ENCODE data around the gene ATXN1. TPM values are rescaled to one million over a fixed set of nuclear protein-coding genes. Genes with fewer than 3 reads are reported as not detected.

The ATXN1 gene
- total RNA-seq, 1 donor from 2014 or later = 59.8 TPM

- no peaks in the 10 kb centered on the region for H3K36me3 Mint-ChIP-seq (ENCODE audit: low read depth)
- no peak for TF ChIP-seq CTCF (IDR thresholded peaks at IDR 0.05)
- CTCF ChIA-PET = no interaction called here
- peaks cover 27% of the 10 kb centered on the region for H3K4me1 Mint-ChIP-seq
- no peak for DNase-seq
- POLR2A ChIA-PET = interaction anchor here (0.6 kb wide), 1 partner anchor 33 kb away, joined by 3 read pairs; no protein-coding TSS in a partner anchor
- intact Hi-C loops (cut with micrococcal nuclease) = no loop called here
- no peaks in the 10 kb centered on the region for H3K9me3 Mint-ChIP-seq
- no peak overlapping the region for H3K4me3 Mint-ChIP-seq
- H3K27ac Mint-ChIP-seq = no peak overlapping the region
- no peaks in the 10 kb centered on the region for H3K27me3 Mint-ChIP-seq
- no peak for ATAC-seq (ENCODE audit: low read depth)
These were observed 125.3 kb downstream of the ATXN1 start for GRCh38 chr6:16635810-16636602.

- Mint-ChIP-seq H3K36me3 (ENCODE audit: low read depth) (no peaks in the 10 kb centered on the region), H3K4me3 (no peak overlapping the region), H3K9me3 (no peaks in the 10 kb centered on the region), H3K27ac (no peak overlapping the region), H3K4me1 (peaks cover 24% of the 10 kb centered on the region), H3K27me3 (no peaks in the 10 kb centered on the region)
- intact Hi-C loops (cut with micrococcal nuclease) = no loop called here
- ATAC-seq (ENCODE audit: low read depth) = no peak
- DNase-seq = no peak
- TF ChIP-seq CTCF (IDR thresholded peaks at IDR 0.05) = no peak
- ChIA-PET POLR2A (no interaction called here), CTCF (no interaction called here)
These were observed 125.9 kb downstream of the ATXN1 start for GRCh38 chr6:16635291-16635809.

GRCh38 chr6:16634855-16635254 is 126.4 kb downstream of the ATXN1 start:
- TF ChIP-seq CTCF (IDR thresholded peaks at IDR 0.05) = no peak
- H3K9me3 Mint-ChIP-seq = no peaks in the 10 kb centered on the region
- POLR2A ChIA-PET = no interaction called here
- no peak overlapping the region for H3K4me3 Mint-ChIP-seq
- no peak overlapping the region for H3K27ac Mint-ChIP-seq
- intact Hi-C loops (cut with micrococcal nuclease) = no loop called here
- no peak for DNase-seq
- peaks cover 24% of the 10 kb centered on the region for H3K4me1 Mint-ChIP-seq
- H3K36me3 Mint-ChIP-seq (ENCODE audit: low read depth) = no peaks in the 10 kb centered on the region
- CTCF ChIA-PET = no interaction called here
- H3K27me3 Mint-ChIP-seq = no peaks in the 10 kb centered on the region
- no peak for ATAC-seq (ENCODE audit: low read depth)

GRCh38 chr6:16633961-16634360 is 127.3 kb downstream of the ATXN1 start:
- H3K27me3 Mint-ChIP-seq = no peaks in the 10 kb centered on the region
- ChIA-PET CTCF (no interaction called here), POLR2A (no interaction called here)
- DNase-seq = no peak
- no peak overlapping the region for H3K27ac Mint-ChIP-seq
- no peaks in the 10 kb centered on the region for H3K9me3 Mint-ChIP-seq
- H3K36me3 Mint-ChIP-seq (ENCODE audit: low read depth) = no peaks in the 10 kb centered on the region
- no peak overlapping the region for H3K4me3 Mint-ChIP-seq
- intact Hi-C loops (cut with micrococcal nuclease) = no loop called here
- ATAC-seq (ENCODE audit: low read depth) = no peak
- no peak for TF ChIP-seq CTCF (IDR thresholded peaks at IDR 0.05)
- H3K4me1 Mint-ChIP-seq = peaks cover 24% of the 10 kb centered on the region

- no peak for TF ChIP-seq CTCF (IDR thresholded peaks at IDR 0.05)
- H3K9me3 Mint-ChIP-seq = peaks cover 3% of the 10 kb centered on the region
- DNase-seq = no peak
- intact Hi-C loops (cut with micrococcal nuclease) = no loop called here
- POLR2A ChIA-PET = no interaction called here
- H3K4me1 Mint-ChIP-seq = peaks cover 24% of the 10 kb centered on the region
- H3K36me3 Mint-ChIP-seq (ENCODE audit: low read depth) = no peaks in the 10 kb centered on the region
- ATAC-seq (ENCODE audit: low read depth) = no peak
- CTCF ChIA-PET = no interaction called here
- H3K27ac Mint-ChIP-seq = no peak overlapping the region
- no peak overlapping the region for H3K4me3 Mint-ChIP-seq
- no peaks in the 10 kb centered on the region for H3K27me3 Mint-ChIP-seq
These were observed 127.8 kb downstream of the ATXN1 start for GRCh38 chr6:16633465-16633864.

Measured in activated B cell treated with CpG ODN at 0.5 μM for 24 hours (primary cell).